PC-3 (cell line): Measurements from ENCODE around the gene DSTN. TPM values are rescaled to one million over a fixed set of nuclear protein-coding genes. Genes with fewer than 3 reads are reported as not detected.

Experiments
- ATAC-seq: fragments of 200-7000 bp; cut with Tn5 transposase; 2 replicates; pipeline ENCODE4 v1.9.1; 2020; ENCODE audit warnings: mild to moderate bottlenecking, moderate library complexity
- BruUV-seq: library from RNA; stranded (reverse); fragments of 400-500 nt; replicated peaks from 2 replicates; lab custom pipeline; 2021; lab: Mats Ljungman, UMichigan
- CTCF ChIA-PET: fragments of 300-600 bp; sonication (Branson Sonifier 250); formaldehyde crosslinking; loops from one replicate; lab custom pipeline; 2022; ENCODE audit warnings: antibody characterized with exemption; lab: Charles Lee
- POLR2A ChIA-PET: fragments of 300-600 bp; sonication (Branson Sonifier 250); formaldehyde crosslinking; loops from one replicate; lab custom pipeline; 2022; ENCODE audit warnings: antibody characterized with exemption; ENCODE audit not compliant: unreplicated experiment; lab: Charles Lee
- DNase-seq: peaks from one replicate; pipeline ENCODE4 v3.0.0-alpha.2; 2015
- H2AFZ ChIP-seq: fragments of 300-600 bp; sonication (generic); 2 replicates; pipeline ENCODE4 v1.6.0; 2016; ENCODE audit warnings: antibody characterized with exemption, low read length
- H3F3A ChIP-seq: fragments of 300-600 bp; sonication (generic); one replicate; pipeline ENCODE4 v1.6.0; 2017; ENCODE audit warnings: antibody characterized with exemption, low read length, control low read depth, mild to moderate bottlenecking; ENCODE audit not compliant: unreplicated experiment
- H3K27ac ChIP-seq: fragments of 300-600 bp; sonication (generic); 2 replicates; pipeline ENCODE4 v1.5.1; 2016; ENCODE audit warnings: mild to moderate bottlenecking, low read length
- H3K27me3 ChIP-seq: fragments of 300-600 bp; sonication (generic); 2 replicates; pipeline ENCODE4 v1.6.1; 2016; ENCODE audit warnings: low read length, mixed read lengths
- H3K36me3 ChIP-seq: fragments of 300-600 bp; sonication (generic); 2 replicates; pipeline ENCODE4 v1.6.1; 2016; ENCODE audit warnings: low read depth, mixed run types, low read length, mixed read lengths
- H3K4me1 ChIP-seq: fragments of 300-600 bp; sonication (generic); 2 replicates; pipeline ENCODE4 v1.5.1; 2016; ENCODE audit warnings: low read length; ENCODE audit not compliant: insufficient read depth
- H3K4me2 ChIP-seq: fragments of 300-600 bp; sonication (generic); 2 replicates; pipeline ENCODE4 v1.6.0; 2016; ENCODE audit warnings: low read length
- H3K4me3 ChIP-seq: fragments of 300-600 bp; sonication (generic); 2 replicates; pipeline ENCODE4 v1.5.1; 2016; ENCODE audit warnings: mild to moderate bottlenecking, low read length, mixed read lengths
- H3K79me2 ChIP-seq: fragments of 300-600 bp; sonication (generic); 2 replicates; pipeline ENCODE4 v1.6.1; 2017; ENCODE audit warnings: low read length, mixed read lengths
- H3K9ac ChIP-seq: fragments of 300-600 bp; sonication (generic); 2 replicates; pipeline ENCODE4 v1.6.0; 2016; ENCODE audit warnings: mild to moderate bottlenecking, low read length
- H3K9me2 ChIP-seq: fragments of 300-600 bp; sonication (generic); replicated peaks from 2 replicates; pipeline ENCODE4 v1.6.1; 2016; ENCODE audit warnings: mixed run types, low read length, mixed read lengths
- H3K9me3 ChIP-seq: fragments of 300-600 bp; sonication (generic); 2 replicates; pipeline ENCODE4 v1.6.1; 2016; ENCODE audit warnings: low read length, mixed read lengths
- H4K20me1 ChIP-seq: fragments of 300-600 bp; sonication (generic); 2 replicates; pipeline ENCODE4 v1.6.1; 2016; ENCODE audit warnings: low read length, mixed read lengths
- CTCF ChIP-seq: fragments of 300-600 bp; sonication (generic); conservative IDR thresholded peaks from 2 replicates; pipeline ENCODE4 v1.5.1; 2017; ENCODE audit warnings: antibody characterized with exemption, low read depth, mild to moderate bottlenecking, low read length
- EZH2 ChIP-seq: fragments of 300-600 bp; sonication (generic); IDR thresholded peaks from one replicate; pipeline ENCODE4 v1.6.1; 2017; ENCODE audit warnings: antibody characterized with exemption, mild to moderate bottlenecking, low read length; ENCODE audit not compliant: unreplicated experiment
- EZH2phosphoT487 ChIP-seq: fragments of 300-600 bp; sonication (generic); IDR thresholded peaks from 2 replicates; pipeline ENCODE4 v1.6.1; 2018; ENCODE audit warnings: mild to moderate bottlenecking, antibody characterized with exemption, low read length, borderline replicate concordance
- intact Hi-C: fragments of 100-400 bp; cut with micrococcal nuclease; formaldehyde crosslinking; loops from 2 replicates; pipeline ENCODE4 v1.9.0; 2023
- total RNA-seq: library from RNA; depleted of rRNA; stranded (reverse); fragments of >200 nt; gene quantifications from 2 replicates; pipeline ENCODE4 v1.2.3, GENCODE V29; 2014

DSTN gene
- total RNA-seq, 1 experiment from 2014 or later = 182 TPM

DNA sequence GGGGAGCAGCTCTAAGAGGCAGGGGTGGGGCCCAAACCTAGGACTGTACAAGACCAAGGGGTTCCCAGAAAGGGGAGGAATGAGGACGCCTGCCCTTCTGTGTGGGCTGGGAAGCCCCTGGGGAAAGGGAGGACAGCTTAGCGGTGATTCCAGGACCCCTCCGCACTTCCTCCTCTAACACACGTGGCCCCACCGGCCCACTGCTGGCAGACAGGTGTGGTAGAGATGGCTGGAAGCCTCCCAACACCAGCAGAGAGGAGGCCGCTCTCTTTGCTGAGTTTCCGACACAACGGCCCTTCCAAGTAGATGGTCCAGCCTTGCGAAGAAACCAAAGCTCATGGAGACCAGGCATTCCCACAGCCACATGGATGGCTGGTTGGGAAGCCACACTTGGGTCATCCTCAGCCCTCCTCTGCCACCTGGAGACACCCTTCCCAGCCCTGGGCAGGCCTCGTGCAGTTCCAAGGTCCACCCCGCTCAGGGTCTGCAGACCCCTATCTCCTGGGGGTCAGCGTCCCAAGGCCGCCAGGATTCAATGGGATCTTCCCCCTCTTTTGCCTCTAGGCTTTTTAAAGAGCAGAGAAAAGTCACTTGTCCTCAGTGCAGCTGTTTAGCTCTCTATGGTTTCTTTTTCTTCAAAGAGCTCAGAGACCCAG lies 68.2 kb downstream of the DSTN start:
- Histone ChIP-seq H4K20me1 (0 out of 2 replicates have a peak, but pooled peaks cover 3% of the 10 kb centered on the region), H3K4me2 (no peak overlapping the region), H3K9ac (no peak overlapping the region), H3K27ac (no peak overlapping the region), H3K27me3 (no peaks in the 10 kb centered on the region), H3F3A (no peaks in the 10 kb centered on the region), H3K4me3 (no peak overlapping the region), H3K9me3 (no peaks in the 10 kb centered on the region), H3K9me2 (no peaks in the 10 kb centered on the region), H3K36me3 (peaks cover 58% of the 10 kb centered on the region; the same call in 1 of the 2 replicates), H2AFZ (no peak overlapping the region), H3K4me1 (no peaks in the 10 kb centered on the region), H3K79me2 (peaks cover 16% of the 10 kb centered on the region; the same call in 1 of the 2 replicates)
- no peak for DNase-seq
- no peak for TF ChIP-seq EZH2
- TF ChIP-seq CTCF = no peak
- no TSS peak for BruUV-seq
- CTCF ChIA-PET = no interaction called here
- POLR2A ChIA-PET = no interaction called here
- no peak for ATAC-seq
- intact Hi-C loops = no loop called here

DNA sequence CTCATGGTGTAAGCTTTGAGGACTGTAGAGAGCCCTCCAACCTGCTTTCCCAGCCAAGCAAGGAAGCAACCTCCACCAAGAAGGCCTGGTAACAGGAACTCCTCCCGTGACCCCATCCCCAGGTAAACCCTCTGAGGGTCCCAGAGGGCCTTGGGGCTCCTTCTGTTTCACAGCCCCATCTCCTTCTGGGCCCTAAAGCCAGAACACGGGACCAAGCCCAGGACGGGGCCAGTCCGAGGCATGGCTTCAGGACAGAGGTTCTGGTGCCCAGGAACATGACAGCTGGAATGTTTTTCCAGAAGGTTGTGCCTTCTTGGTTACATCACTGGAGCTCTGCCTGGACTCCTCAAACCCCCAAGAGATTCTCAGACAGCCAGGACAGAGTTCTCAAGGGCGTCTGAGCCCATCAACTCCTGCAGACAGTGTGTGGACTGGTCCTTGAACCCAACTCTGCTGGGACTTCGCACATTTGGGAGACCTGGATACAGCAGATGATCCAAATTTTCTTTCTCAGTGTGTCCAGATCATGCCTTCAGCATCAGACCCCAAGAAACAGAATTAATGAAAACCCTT lies 69.0 kb downstream of the DSTN start:
- Histone ChIP-seq H3K79me2 (peaks cover 24% of the 10 kb centered on the region), H3K4me3 (no peak overlapping the region), H2AFZ (no peak overlapping the region), H3K27me3 (no peaks in the 10 kb centered on the region), H4K20me1 (0 out of 2 replicates have a peak, but pooled peaks cover 8% of the 10 kb centered on the region), H3K4me1 (no peaks in the 10 kb centered on the region), H3K4me2 (no peak overlapping the region), H3K27ac (no peak overlapping the region), H3K36me3 (peaks cover 52% of the 10 kb centered on the region; the same call in 1 of the 2 replicates), H3K9me2 (no peaks in the 10 kb centered on the region), H3K9ac (no peak overlapping the region), H3K9me3 (no peaks in the 10 kb centered on the region), H3F3A (no peaks in the 10 kb centered on the region)
- ATAC-seq (no peak), DNase-seq (no peak)
- BruUV-seq = no TSS peak
- TF ChIP-seq CTCF (no peak), EZH2phosphoT487 (no peak), EZH2 (no peak)
- ChIA-PET POLR2A (no interaction called here), CTCF (no interaction called here)
- intact Hi-C loops = no loop called here
